ENCODE data around the gene EDC4. TPM values are rescaled to one million over a fixed set of nuclear protein-coding genes. Genes with fewer than 3 reads are reported as not detected.

EDC4 gene
- total and polyA plus RNA-seq, 9 of the 15 experiments (the other 6 are each of a cell fraction or from before 2014, with no cell fraction given), result 1.1 to 131 (median 74.0) TPM

GRCh38 chr16:67868290-67868689 lies 4.6 kb upstream of the EDC4 start:
- Histone ChIP-seq H3K4me3 (no peak overlapping the region), H3K9me1 (ENCODE audit: control insufficient read depth, insufficient read depth, low read length) (no peaks in the 10 kb centered on the region), H3K4me1 (replicated peaks in 1 of 2; ENCODE audit: control insufficient read depth in 2 of 2, insufficient read depth in 2 of 2, low read length in 2 of 2) (peaks cover 7 to 9% of the 10 kb centered on the region in 2 experiments; a peak in 4 of 5 replicates), H3K27me3 (ENCODE audit: control insufficient read depth in 2 of 2, insufficient read depth in 2 of 2, low read length in 2 of 2) (no peaks in the 10 kb centered on the region), H3K9ac (ENCODE audit: insufficient read depth in 1 of 2, low read depth in 2 of 2, low read length in 2 of 2) (no peak overlapping the region), H3K36me3 (ENCODE audit: control insufficient read depth, insufficient read depth, low read length) (peaks cover 78% of the 10 kb centered on the region; the same call in 2 of the 3 replicates), H3K9me3 (replicated peaks; ENCODE audit: control insufficient read depth, insufficient read depth, low read depth, low read length) (no peaks in the 10 kb centered on the region), H3K79me2 (ENCODE audit: control insufficient read depth, insufficient read depth, low read length) (peaks cover 22% of the 10 kb centered on the region), H3K27ac (ENCODE audit: extremely low read depth, low read depth, low read length) (no peak overlapping the region), H4K20me1 (replicated peaks; ENCODE audit: control insufficient read depth, insufficient read depth, low read length) (no peaks in the 10 kb centered on the region; the same call in 1 of the 2 replicates), H2AFZ (ENCODE audit: low read depth, low read length) (no peak overlapping the region), H3K4me2 (ENCODE audit: insufficient read depth, low read length) (no peak overlapping the region)
- no peak for DNase-seq (ENCODE audit: extremely low read depth in 1 of 4, low spot score in 3 of 4)
- ChIA-PET CTCF (ENCODE audit: low intra/inter-chr PET ratio) (no interaction called here), POLR2A (interaction anchor here (0.9 kb wide), 1 partner anchor 22 kb away, joined by 3 read pairs; no protein-coding TSS in a partner anchor)
- no TSS peak for BruUV-seq (replicated peaks)
- no peak for FAIRE-seq
- intact Hi-C loops (cut with micrococcal nuclease), result no loop called here
- TF ChIP-seq, protein P1, sequence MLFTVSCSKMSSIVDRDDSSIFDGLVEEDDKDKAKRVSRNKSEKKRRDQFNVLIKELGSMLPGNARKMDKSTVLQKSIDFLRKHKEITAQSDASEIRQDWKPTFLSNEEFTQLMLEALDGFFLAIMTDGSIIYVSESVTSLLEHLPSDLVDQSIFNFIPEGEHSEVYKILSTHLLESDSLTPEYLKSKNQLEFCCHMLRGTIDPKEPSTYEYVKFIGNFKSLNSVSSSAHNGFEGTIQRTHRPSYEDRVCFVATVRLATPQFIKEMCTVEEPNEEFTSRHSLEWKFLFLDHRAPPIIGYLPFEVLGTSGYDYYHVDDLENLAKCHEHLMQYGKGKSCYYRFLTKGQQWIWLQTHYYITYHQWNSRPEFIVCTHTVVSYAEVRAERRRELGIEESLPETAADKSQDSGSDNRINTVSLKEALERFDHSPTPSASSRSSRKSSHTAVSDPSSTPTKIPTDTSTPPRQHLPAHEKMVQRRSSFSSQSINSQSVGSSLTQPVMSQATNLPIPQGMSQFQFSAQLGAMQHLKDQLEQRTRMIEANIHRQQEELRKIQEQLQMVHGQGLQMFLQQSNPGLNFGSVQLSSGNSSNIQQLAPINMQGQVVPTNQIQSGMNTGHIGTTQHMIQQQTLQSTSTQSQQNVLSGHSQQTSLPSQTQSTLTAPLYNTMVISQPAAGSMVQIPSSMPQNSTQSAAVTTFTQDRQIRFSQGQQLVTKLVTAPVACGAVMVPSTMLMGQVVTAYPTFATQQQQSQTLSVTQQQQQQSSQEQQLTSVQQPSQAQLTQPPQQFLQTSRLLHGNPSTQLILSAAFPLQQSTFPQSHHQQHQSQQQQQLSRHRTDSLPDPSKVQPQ (CRISPR knock-in tag; IDR thresholded peaks at IDR 0.05; ENCODE audit: borderline replicate concordance), result no peak
- TF ChIP-seq GATAD2B (IDR thresholded peaks at IDR 0.05; ENCODE audit: borderline replicate concordance), result no peak
- TF ChIP-seq CAMTA2 (CRISPR knock-in tag; conservative IDR thresholded peaks at IDR 0.05), result no peak
- no peak for TF ChIP-seq NR2C2 (CRISPR knock-in tag; IDR thresholded peaks at IDR 0.05)
- TF ChIP-seq NR2C2 (tag; IDR thresholded peaks at IDR 0.05), result no peak
- no peak for TF ChIP-seq ZBED1 (IDR thresholded peaks at IDR 0.05)
- TF ChIP-seq FOSL1 (tag; conservative IDR thresholded peaks at IDR 0.05), result no peak
- no peak for TF ChIP-seq ASH1L (IDR thresholded peaks at IDR 0.05; ENCODE audit: borderline replicate concordance, low read depth, partially characterized antibody)
- no peak for TF ChIP-seq NBN (IDR thresholded peaks at IDR 0.05; ENCODE audit: low read depth)
- TF ChIP-seq RAD51 (IDR thresholded peaks at IDR 0.05; ENCODE audit: borderline replicate concordance, low read depth), result no peak
- TF ChIP-seq ETV1 (tag; conservative IDR thresholded peaks at IDR 0.05; ENCODE audit: low read depth), result no peak
- TF ChIP-seq KDM1A (IDR thresholded peaks at IDR 0.05), result no peak
- no peak for ATAC-seq
- 97% methylated on average over 6 of the region's 6 CpGs for WGBS (ENCODE audit: insufficient coverage, low coverage, missing lambda C conversion rate)
- in situ Hi-C loops (cut with MboI), result no loop called here
